Mucosa of stomach (tissue), 1 donor: Measurements from ENCODE around the gene SLC35F5.
A peak's percentile ranks its signal among the peaks of the same experiment; 100 is the strongest.

Source experiments
- H3K27me3 ChIP-seq: one replicate; pipeline ENCODE4 v1.7.0; 2013; ENCODE audit warnings: mild to moderate bottlenecking, low read length; ENCODE audit not compliant: control insufficient read depth, insufficient read depth
- H3K36me3 ChIP-seq: one replicate; pipeline ENCODE4 v1.7.0; 2013; ENCODE audit warnings: low read length; ENCODE audit not compliant: control insufficient read depth, insufficient read depth
- H3K4me1 ChIP-seq: one replicate; pipeline ENCODE4 v1.7.0; 2013; ENCODE audit warnings: mild to moderate bottlenecking, low read length; ENCODE audit not compliant: control insufficient read depth, insufficient read depth
- H3K4me3 ChIP-seq: one replicate; pipeline ENCODE4 v1.7.0; 2013; ENCODE audit warnings: low read length
- H3K9ac ChIP-seq: one replicate; pipeline ENCODE4 v1.7.0; 2013; ENCODE audit warnings: mild to moderate bottlenecking, low read length, moderate library complexity
- H3K9me3 ChIP-seq: one replicate; pipeline ENCODE4 v1.7.0; 2013; ENCODE audit warnings: mild to moderate bottlenecking, low read length, moderate library complexity; ENCODE audit not compliant: control insufficient read depth
- donor health status: Pancreatic carcinoma.

Gene SLC35F5, protein sequence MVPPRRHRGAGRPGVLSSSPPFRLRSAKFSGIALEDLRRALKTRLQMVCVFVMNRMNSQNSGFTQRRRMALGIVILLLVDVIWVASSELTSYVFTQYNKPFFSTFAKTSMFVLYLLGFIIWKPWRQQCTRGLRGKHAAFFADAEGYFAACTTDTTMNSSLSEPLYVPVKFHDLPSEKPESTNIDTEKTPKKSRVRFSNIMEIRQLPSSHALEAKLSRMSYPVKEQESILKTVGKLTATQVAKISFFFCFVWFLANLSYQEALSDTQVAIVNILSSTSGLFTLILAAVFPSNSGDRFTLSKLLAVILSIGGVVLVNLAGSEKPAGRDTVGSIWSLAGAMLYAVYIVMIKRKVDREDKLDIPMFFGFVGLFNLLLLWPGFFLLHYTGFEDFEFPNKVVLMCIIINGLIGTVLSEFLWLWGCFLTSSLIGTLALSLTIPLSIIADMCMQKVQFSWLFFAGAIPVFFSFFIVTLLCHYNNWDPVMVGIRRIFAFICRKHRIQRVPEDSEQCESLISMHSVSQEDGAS

GRCh38 chr2:113756355-113757137 lies at the start of gene SLC35F5:
TSS of gene SLC35F5 (minus strand) at chr2:113756642. CDS start at chr2:113756409, 233 bp downstream.
- peak within 1 kb of the TSS; percentile 98 for H3K9ac ChIP-seq
- H3K27me3 ChIP-seq, result no peaks in the 10 kb centered on the region
- peak within 1 kb of the TSS; percentile 56 for H3K4me3 ChIP-seq
- H3K36me3 ChIP-seq, result no peaks in the 10 kb centered on the region
- H3K4me1 ChIP-seq, result peaks cover 5% of the 10 kb centered on the region
- no peaks in the 10 kb centered on the region for H3K9me3 ChIP-seq

DNA sequence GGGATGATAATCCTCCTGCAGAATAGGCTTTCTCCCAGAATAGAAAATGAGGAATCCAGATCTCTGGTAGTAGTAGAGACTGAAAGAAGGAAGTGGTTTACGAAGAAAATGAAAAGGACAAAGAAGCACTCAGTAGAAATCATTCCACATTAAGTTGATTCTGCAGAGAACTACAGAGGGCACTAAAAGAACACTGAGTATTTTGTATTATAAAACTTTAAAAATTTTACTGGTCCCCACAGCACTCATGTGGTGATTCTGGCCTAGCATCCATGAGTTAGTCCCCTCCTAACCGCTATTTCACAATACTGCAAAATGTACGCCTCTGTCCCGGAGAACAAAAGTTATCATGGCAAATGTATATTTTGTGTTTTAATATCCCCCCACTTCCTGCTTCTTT lies 42.9 kb upstream of the SLC35F5 start:
- H3K9me3 ChIP-seq, result no peaks in the 10 kb centered on the region
- H3K4me1 ChIP-seq, result no peaks in the 10 kb centered on the region
- H3K4me3 ChIP-seq, result no peak overlapping the region
- H3K27me3 ChIP-seq, result no peaks in the 10 kb centered on the region
- no peak overlapping the region for H3K9ac ChIP-seq
- H3K36me3 ChIP-seq, result no peaks in the 10 kb centered on the region

- Histone ChIP-seq H3K27me3 (no peaks in the 10 kb centered on the region), H3K4me1 (no peaks in the 10 kb centered on the region), H3K4me3 (no peak overlapping the region), H3K36me3 (no peaks in the 10 kb centered on the region), H3K9ac (no peak overlapping the region), H3K9me3 (no peaks in the 10 kb centered on the region)
Measured at GRCh38 chr2:113797237-113797636, 40.8 kb upstream of the SLC35F5 start.

- no peaks in the 10 kb centered on the region for H3K36me3 ChIP-seq
- H3K4me1 ChIP-seq, result no peaks in the 10 kb centered on the region
- no peak overlapping the region for H3K4me3 ChIP-seq
- no peaks in the 10 kb centered on the region for H3K27me3 ChIP-seq
- no peaks in the 10 kb centered on the region for H3K9me3 ChIP-seq
- no peak overlapping the region for H3K9ac ChIP-seq
Measured at GRCh38 chr2:113796592-113797175, 40.2 kb upstream of the SLC35F5 start.

DNA sequence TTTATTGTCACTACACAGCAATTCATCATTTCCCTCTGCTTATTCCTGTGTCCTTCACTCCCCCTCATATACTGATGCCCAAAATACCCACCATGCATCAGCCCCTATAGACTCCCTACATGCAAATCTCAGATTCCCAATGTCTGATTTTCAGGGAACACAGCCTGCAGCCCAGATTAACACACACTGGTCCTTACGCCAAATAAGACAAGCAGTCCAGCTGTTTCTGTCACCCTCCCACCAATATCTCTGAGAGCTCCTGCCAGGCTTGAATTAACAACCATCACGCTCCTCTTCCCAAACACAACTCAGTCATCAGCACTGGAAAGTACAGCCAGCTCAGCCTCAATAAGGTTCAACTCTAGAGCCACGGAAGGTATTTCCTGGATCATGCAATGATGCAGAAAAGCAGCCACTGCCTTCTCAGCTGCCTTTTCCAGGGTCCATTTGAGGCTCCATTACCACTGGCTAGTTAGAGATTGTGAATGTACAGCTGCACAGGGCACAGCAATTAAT lies 39.0 kb upstream of the SLC35F5 start:
- Histone ChIP-seq H3K4me3 (no peak overlapping the region), H3K9ac (no peak overlapping the region), H3K4me1 (no peaks in the 10 kb centered on the region), H3K9me3 (no peaks in the 10 kb centered on the region), H3K27me3 (no peaks in the 10 kb centered on the region), H3K36me3 (no peaks in the 10 kb centered on the region)

GRCh38 chr2:113791697-113792590 lies 35.5 kb upstream of the SLC35F5 start:
- H3K4me1 ChIP-seq, result no peaks in the 10 kb centered on the region
- H3K9me3 ChIP-seq, result no peaks in the 10 kb centered on the region
- no peaks in the 10 kb centered on the region for H3K27me3 ChIP-seq
- no peak overlapping the region for H3K9ac ChIP-seq
- no peak overlapping the region for H3K4me3 ChIP-seq
- no peaks in the 10 kb centered on the region for H3K36me3 ChIP-seq

GRCh38 chr2:113784823-113785744 lies 28.6 kb upstream of the SLC35F5 start:
- Histone ChIP-seq H3K9me3 (no peaks in the 10 kb centered on the region), H3K9ac (no peak overlapping the region), H3K4me3 (no peak overlapping the region), H3K27me3 (no peaks in the 10 kb centered on the region), H3K4me1 (no peaks in the 10 kb centered on the region), H3K36me3 (no peaks in the 10 kb centered on the region)

- H3K36me3 ChIP-seq, result no peaks in the 10 kb centered on the region
Measured at GRCh38 chr2:113780472-113780871, 24.0 kb upstream of the SLC35F5 start.

GRCh38 chr2:113777371-113777770 lies 20.9 kb upstream of the SLC35F5 start:
- Histone ChIP-seq H3K4me1 (no peaks in the 10 kb centered on the region), H3K27me3 (no peaks in the 10 kb centered on the region), H3K36me3 (no peaks in the 10 kb centered on the region), H3K9ac (no peak overlapping the region), H3K9me3 (no peaks in the 10 kb centered on the region), H3K4me3 (no peak overlapping the region)

More at GRCh38 chr2:113780472-113780871, 24.0 kb upstream of the SLC35F5 start:
- Histone ChIP-seq H3K9me3 (no peaks in the 10 kb centered on the region), H3K9ac (no peak overlapping the region), H3K4me1 (no peaks in the 10 kb centered on the region), H3K4me3 (no peak overlapping the region), H3K27me3 (no peaks in the 10 kb centered on the region)

DNA sequence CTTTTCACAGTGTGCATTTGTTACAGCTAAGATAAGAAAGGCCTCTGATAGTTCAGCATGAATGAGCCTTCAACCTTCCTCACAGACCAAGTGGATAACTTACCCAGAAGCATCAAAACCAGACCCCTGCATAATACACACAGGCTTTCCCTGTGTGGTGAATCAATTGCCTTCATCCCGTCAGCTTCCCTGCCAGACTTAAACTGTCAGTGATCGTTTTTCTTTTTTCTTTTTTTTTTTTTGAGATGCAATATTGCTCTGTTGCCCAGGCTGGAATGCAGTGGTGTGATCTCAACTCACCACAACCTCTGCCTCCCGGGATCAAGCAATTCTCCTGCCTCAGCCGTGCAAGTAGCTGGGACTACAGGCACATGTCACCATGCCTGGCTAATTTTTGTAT lies 20.5 kb upstream of the SLC35F5 start:
- no peak overlapping the region for H3K4me3 ChIP-seq
- no peaks in the 10 kb centered on the region for H3K9me3 ChIP-seq

More for the DNA sequence above, 20.5 kb upstream of the SLC35F5 start:
- H3K9ac ChIP-seq, result no peak overlapping the region
- no peaks in the 10 kb centered on the region for H3K27me3 ChIP-seq
- no peaks in the 10 kb centered on the region for H3K36me3 ChIP-seq
- H3K4me1 ChIP-seq, result no peaks in the 10 kb centered on the region
